OCI-LY1 (cell line): Measurements from ENCODE around the gene ATXN7L1.

Experiments
- H2AFZ ChIP-seq: fragments of 200-600 bp; sonication (generic), shearing (Covaris generic); 2 replicates; pipeline ENCODE4 v1.6.0; 2014; ENCODE audit warnings: antibody characterized with exemption, mild to moderate bottlenecking, low read length
- H3F3A ChIP-seq: fragments of 200-600 bp; sonication (generic), shearing (Covaris generic); 2 replicates; pipeline ENCODE4 v1.6.0; 2014; ENCODE audit warnings: mild to moderate bottlenecking, antibody characterized with exemption, low read length, moderate library complexity; ENCODE audit not compliant: insufficient read depth
- H3K27ac ChIP-seq: fragments of 200-600 bp; sonication (generic); 2 replicates; pipeline ENCODE4 v1.5.1; 2014; ENCODE audit warnings: low read length, mixed run types, mild to moderate bottlenecking, low read depth; ENCODE audit not compliant: poor library complexity, severe bottlenecking
- H3K27me3 ChIP-seq: fragments of 200-600 bp; sonication (generic); 2 replicates; pipeline ENCODE4 v1.6.0; 2014; ENCODE audit warnings: antibody characterized with exemption, mild to moderate bottlenecking, low read length, moderate library complexity; ENCODE audit not compliant: insufficient read depth
- H3K36me3 ChIP-seq: fragments of 200-600 bp; sonication (generic); 2 replicates; pipeline ENCODE4 v1.6.1; 2014; ENCODE audit warnings: mild to moderate bottlenecking, antibody characterized with exemption, low read length, moderate library complexity, mixed read lengths; ENCODE audit not compliant: insufficient read depth
- H3K4me1 ChIP-seq: fragments of 200-600 bp; sonication (generic); 2 replicates; pipeline ENCODE4 v1.5.1; 2014; ENCODE audit warnings: mild to moderate bottlenecking, low read length, moderate library complexity; ENCODE audit not compliant: insufficient read depth, severe bottlenecking
- H3K4me2 ChIP-seq: fragments of 200-600 bp; sonication (generic), shearing (Covaris generic); 2 replicates; pipeline ENCODE4 v1.6.1; 2014; ENCODE audit warnings: low read length
- H3K4me3 ChIP-seq: fragments of 200-600 bp; sonication (generic); 2 replicates; pipeline ENCODE4 v1.5.1; 2014; ENCODE audit warnings: low read length, low read depth, mild to moderate bottlenecking, mixed read lengths; ENCODE audit not compliant: poor library complexity, severe bottlenecking
- H3K79me2 ChIP-seq: fragments of 200-600 bp; shearing (Covaris generic); 2 replicates; pipeline ENCODE4 v1.6.1; 2016; ENCODE audit warnings: mixed run types, low read length, mixed read lengths; ENCODE audit not compliant: insufficient read depth
- H3K9ac ChIP-seq: fragments of 200-600 bp; sonication (generic), shearing (Covaris generic); 2 replicates; pipeline ENCODE4 v1.6.1; 2014; ENCODE audit warnings: mild to moderate bottlenecking, low read length, mixed read lengths
- H3K9me2 ChIP-seq: fragments of 200-600 bp; sonication (generic), shearing (Covaris generic); 2 replicates; pipeline ENCODE4 v1.6.1; 2014; ENCODE audit warnings: low read depth, mild to moderate bottlenecking, low read length, mixed read lengths
- H3K9me3 ChIP-seq: fragments of 200-600 bp; shearing (Covaris generic); 2 replicates; pipeline ENCODE4 v1.6.1; 2014; ENCODE audit warnings: low read length, mixed read lengths
- H4K20me1 ChIP-seq: fragments of 200-600 bp; sonication (generic), shearing (Covaris generic); 2 replicates; pipeline ENCODE4 v1.6.0; 2016; ENCODE audit warnings: mild to moderate bottlenecking, low read length; ENCODE audit not compliant: insufficient read depth
- EZH2 ChIP-seq: fragments of 200-600 bp; sonication (generic), shearing (Covaris generic); IDR thresholded peaks from 2 replicates; pipeline ENCODE4 v1.8.0; 2017; ENCODE audit warnings: borderline replicate concordance, mixed run types, mild to moderate bottlenecking, antibody characterized with exemption, low read length, moderate library complexity, mixed read lengths
- TF ChIP-seq, protein P1 (sequence below): fragments of 200-600 bp; sonication (generic), shearing (Covaris generic); IDR thresholded peaks from 2 replicates; pipeline ENCODE4 v1.5.1; 2017; ENCODE audit warnings: mild to moderate bottlenecking, antibody characterized with exemption, low read length, moderate library complexity, mixed read lengths

Gene ATXN7L1

DNA sequence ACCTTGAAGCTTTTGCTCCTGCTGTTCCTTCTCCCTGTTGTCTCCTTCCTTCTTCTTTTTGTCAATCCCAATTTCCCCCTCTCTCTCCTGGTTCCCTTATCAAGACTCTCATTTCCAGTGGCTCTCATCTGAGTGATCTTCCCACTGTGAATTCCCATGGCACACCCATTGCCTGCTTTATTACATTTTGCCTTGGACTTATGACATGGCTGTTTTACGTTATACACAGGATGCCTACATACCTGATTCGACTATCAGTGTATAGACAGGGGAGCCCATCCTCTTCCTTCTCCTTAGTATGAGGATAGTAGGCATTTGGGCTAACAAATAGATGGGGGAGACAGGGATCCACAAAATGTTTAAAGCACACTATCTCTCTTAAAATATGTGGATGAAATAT lies 255.2 kb downstream of the ATXN7L1 start:
- Histone ChIP-seq H3K9me2 (no peaks in the 10 kb centered on the region), H3K9me3 (peaks cover 6% of the 10 kb centered on the region)

DNA sequence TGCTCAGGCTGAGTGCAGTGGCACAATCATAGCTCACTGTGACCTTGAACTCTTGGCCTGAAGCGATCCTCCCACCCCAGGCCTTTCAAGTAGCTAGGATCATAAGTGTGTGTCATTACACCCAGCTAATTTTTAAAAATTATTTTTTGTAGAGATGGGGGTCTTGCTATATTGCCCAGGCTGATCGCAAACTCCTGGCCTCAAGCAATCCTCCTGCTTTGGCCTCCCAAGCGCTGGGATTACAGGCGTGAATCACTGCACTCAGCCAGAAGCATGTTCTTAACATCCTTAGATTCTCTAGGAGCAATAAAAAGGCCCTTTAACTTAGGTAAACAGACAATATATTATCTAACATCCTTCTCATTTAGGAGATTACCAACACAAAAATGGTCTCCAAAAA lies 256.8 kb downstream of the ATXN7L1 start:
- Histone ChIP-seq H3K4me2 (no peak overlapping the region), H3K27ac (no peak overlapping the region), H3K36me3 (no peaks in the 10 kb centered on the region), H3K27me3 (no peaks in the 10 kb centered on the region), H3K79me2 (no peaks in the 10 kb centered on the region), H3K4me3 (no peak overlapping the region), H3K9me3 (no peaks in the 10 kb centered on the region), H4K20me1 (no peaks in the 10 kb centered on the region), H3K9ac (no peak overlapping the region), H2AFZ (no peak overlapping the region), H3K9me2 (no peaks in the 10 kb centered on the region), H3K4me1 (no peaks in the 10 kb centered on the region), H3F3A (no peaks in the 10 kb centered on the region)
- TF ChIP-seq, protein P1, sequence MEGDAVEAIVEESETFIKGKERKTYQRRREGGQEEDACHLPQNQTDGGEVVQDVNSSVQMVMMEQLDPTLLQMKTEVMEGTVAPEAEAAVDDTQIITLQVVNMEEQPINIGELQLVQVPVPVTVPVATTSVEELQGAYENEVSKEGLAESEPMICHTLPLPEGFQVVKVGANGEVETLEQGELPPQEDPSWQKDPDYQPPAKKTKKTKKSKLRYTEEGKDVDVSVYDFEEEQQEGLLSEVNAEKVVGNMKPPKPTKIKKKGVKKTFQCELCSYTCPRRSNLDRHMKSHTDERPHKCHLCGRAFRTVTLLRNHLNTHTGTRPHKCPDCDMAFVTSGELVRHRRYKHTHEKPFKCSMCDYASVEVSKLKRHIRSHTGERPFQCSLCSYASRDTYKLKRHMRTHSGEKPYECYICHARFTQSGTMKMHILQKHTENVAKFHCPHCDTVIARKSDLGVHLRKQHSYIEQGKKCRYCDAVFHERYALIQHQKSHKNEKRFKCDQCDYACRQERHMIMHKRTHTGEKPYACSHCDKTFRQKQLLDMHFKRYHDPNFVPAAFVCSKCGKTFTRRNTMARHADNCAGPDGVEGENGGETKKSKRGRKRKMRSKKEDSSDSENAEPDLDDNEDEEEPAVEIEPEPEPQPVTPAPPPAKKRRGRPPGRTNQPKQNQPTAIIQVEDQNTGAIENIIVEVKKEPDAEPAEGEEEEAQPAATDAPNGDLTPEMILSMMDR = no peak
- no peak for TF ChIP-seq EZH2

More for the DNA sequence above, 255.2 kb downstream of the ATXN7L1 start:
- Histone ChIP-seq H3K27ac (no peak overlapping the region), H3K4me3 (no peak overlapping the region), H4K20me1 (no peaks in the 10 kb centered on the region), H2AFZ (no peak overlapping the region), H3K9ac (no peak overlapping the region), H3K27me3 (no peaks in the 10 kb centered on the region), H3K36me3 (no peaks in the 10 kb centered on the region), H3K4me1 (no peaks in the 10 kb centered on the region), H3K79me2 (no peaks in the 10 kb centered on the region), H3K4me2 (no peak overlapping the region), H3F3A (no peaks in the 10 kb centered on the region)
- no peak for TF ChIP-seq EZH2
- TF ChIP-seq, protein P1 = no peak

DNA sequence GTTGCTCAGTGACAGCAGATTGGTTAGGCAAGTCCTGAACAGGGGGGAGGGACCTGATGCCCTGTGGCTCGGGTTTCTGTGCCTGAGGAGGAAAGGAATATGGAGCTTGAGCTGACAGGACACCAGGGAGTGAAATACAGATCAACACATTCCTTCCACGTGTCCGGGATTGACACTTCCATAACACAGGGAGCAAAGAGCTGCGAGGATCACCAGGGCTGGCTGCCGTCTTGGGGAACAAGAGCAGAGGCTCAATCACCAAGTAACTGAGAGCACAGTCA lies 258.4 kb downstream of the ATXN7L1 start:
- no peak overlapping the region for H3K9ac ChIP-seq
- H3K27me3 ChIP-seq = no peaks in the 10 kb centered on the region
- TF ChIP-seq EZH2 = no peak
- TF ChIP-seq, protein P1 = no peak
- no peak overlapping the region for H3K4me2 ChIP-seq
- no peaks in the 10 kb centered on the region for H4K20me1 ChIP-seq
- no peak overlapping the region for H3K27ac ChIP-seq
- H3K4me3 ChIP-seq = no peak overlapping the region
- no peaks in the 10 kb centered on the region for H3K79me2 ChIP-seq
- no peaks in the 10 kb centered on the region for H3K9me2 ChIP-seq
- no peaks in the 10 kb centered on the region for H3K4me1 ChIP-seq
- H3K36me3 ChIP-seq = no peaks in the 10 kb centered on the region
- no peak overlapping the region for H2AFZ ChIP-seq
- H3F3A ChIP-seq = no peaks in the 10 kb centered on the region
- H3K9me3 ChIP-seq = no peaks in the 10 kb centered on the region
